Measurements from ENCODE around the gene SMIM3.
"Not testable (repeated sequence)": the region's sequence is repeated elsewhere in the genome, so short reads cannot be mapped to it uniquely, and the experiment has no call there.

The SMIM3 gene

GRCh38 chr5:150791536-150791935 lies 13.0 kb downstream of the SMIM3 start:
- DNase-seq (ENCODE audit: insufficient read length, low spot score) (no peak), FAIRE-seq (no peak)

- not testable (repeated sequence) for FAIRE-seq; DNase-seq (ENCODE audit: insufficient read length, low spot score)
Observed at GRCh38 chr5:150793423-150793888, 14.9 kb downstream of the SMIM3 start.

GRCh38 chr5:150794927-150795326 lies 16.4 kb downstream of the SMIM3 start:
- no peak for DNase-seq (ENCODE audit: insufficient read length, low spot score)
- FAIRE-seq, result no peak

DNA sequence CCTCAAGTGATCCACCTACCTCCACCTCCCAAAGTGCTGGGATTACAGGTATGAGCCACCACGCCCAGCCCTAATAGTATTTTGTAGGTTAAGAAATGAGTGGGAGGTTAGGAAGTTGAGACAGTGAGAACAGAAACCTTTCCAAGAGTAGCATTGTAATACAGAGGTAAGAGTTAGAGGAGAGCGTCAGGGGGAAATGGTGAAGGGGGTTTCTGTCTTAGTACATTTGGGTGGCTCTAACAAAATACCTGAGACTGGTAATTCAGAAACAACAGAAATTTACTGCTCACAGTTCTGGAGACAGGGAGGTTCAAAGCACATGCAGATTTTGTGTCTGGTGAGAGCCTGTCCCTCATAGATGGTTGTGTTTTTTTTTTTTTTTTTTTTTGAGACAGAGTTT lies 18.8 kb downstream of the SMIM3 start:
- DNase-seq (ENCODE audit: insufficient read length, low spot score), result no peak
- FAIRE-seq, result no peak

DNA sequence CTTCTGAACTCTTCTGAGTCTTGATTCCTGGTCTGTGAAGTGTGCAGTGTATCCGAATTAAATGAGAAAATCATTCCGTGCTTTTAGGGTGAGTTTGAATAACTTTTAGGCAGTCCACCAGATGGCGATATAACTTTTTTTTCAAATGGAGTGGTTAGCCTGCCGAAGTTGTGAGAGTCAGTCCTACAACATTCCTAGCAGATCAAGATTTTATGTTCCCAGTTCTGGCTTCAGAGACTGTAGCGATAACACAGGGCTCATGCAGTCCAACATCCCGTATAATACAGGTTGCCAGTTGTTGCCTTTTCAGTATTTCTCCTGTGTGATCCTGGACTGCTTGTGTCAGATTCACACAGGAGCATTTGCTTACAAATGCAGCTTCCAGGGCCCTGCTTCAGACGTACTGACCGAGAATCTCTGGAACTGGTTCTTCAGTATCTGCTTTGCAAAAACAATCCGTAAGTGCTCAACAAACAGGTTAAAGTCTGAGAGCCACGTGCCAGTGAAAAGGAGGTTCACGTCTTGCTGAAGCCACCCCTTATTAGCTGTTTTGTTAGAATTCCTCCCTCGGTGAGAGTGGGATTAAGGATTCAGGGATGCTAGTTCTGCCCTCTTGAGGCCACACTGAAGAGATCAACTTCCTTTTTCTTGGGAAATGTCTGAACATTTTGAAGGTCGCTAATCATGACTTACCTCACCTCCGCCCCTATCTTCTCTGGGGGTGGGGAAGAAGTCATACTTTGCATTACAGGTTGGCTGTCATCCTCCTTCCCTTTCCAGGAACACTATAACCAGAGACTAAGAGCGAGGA lies 22.8 kb downstream of the SMIM3 start:
- FAIRE-seq (peak; percentile 81), DNase-seq (ENCODE audit: insufficient read length, low spot score) (no peak)

- no peak for DNase-seq (ENCODE audit: insufficient read length, low spot score)
- no peak for FAIRE-seq
Observed at GRCh38 chr5:150804388-150804787, 25.8 kb downstream of the SMIM3 start.

DNA sequence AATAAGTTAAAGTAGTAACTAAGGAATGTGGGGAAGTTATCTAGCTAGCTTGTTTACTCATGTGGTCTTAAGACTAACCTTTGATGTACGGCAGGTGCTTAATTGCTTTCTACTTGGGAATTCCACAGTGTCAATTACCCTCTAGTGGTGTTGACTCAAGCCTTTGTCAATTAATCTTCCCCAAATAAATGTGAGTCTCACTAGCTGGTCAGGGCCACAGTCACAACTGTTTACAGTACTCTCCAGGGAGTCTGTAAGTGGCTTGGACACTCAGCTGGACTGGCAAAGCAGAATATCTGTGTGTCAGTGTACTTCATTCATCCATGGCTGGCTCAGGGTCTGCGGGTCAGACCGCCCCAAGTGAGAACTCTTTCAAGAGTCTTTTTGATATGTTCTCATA lies 30.8 kb downstream of the SMIM3 start:
- no peak for DNase-seq (ENCODE audit: insufficient read length, low spot score)
- FAIRE-seq, result no peak

DNA sequence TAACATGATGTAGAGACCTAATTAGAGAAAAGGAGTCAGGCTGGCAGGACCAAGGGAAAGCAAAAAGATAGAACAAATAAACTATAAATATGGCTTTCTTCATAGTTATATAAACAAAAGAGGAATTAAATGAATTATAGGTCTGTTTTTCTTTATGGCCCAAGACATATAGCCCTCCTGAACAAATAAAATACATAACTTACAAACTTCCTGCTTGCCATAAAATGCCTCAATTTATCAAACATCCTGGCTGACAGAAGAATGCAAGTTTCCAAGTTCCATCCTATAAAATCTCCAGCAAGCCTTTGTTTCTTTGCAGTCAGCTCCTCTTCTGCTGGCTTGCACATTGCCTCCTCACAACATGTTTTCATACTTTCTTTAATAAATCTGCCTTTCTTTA lies 36.5 kb downstream of the SMIM3 start:
- FAIRE-seq, result no peak

DNA sequence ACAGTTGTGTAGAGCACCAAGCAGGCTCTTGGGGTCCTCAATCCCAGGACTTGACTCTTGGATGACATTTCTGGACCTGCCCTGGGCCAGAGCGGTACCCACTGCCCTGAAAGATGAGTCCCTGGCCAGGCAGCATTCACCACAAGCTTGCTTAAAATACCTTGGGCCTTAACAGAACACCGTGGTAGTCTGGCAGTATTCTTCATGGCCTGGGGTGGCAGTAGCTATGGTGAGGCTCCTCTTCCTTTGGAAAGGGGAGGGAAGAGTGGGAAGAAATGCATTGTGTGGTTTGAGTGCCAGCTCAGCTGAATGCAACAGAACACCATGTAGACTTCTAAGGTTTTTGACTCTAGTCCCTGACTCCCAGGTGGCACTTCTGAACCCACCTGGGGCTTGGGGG lies 38.4 kb downstream of the SMIM3 start:
- FAIRE-seq (no peak), DNase-seq (ENCODE audit: insufficient read length, low spot score) (no peak)

More for the DNA sequence above, 36.5 kb downstream of the SMIM3 start:
- DNase-seq (ENCODE audit: insufficient read length, low spot score), result no peak

DNA sequence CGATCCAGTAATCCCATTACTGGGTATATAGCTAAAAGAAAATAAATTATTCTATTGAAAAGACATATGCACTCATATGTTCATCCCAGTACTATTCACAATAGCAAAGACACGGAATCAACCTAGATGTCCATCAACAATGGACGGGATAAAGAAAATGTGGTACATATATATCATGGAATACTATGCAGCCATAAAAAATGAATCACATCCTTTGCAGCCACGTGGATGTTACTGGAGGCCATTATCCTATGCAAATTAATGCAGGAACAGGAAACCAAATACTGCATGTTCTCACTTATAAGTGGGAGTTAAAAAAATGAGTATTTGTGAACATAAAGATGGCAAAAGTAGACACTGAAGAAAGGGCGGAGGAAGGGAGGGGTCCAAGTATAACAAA lies 51.2 kb downstream of the SMIM3 start:
- no peak for DNase-seq (ENCODE audit: insufficient read length, low spot score)
- FAIRE-seq, result no peak

- FAIRE-seq; DNase-seq (ENCODE audit: insufficient read length, low spot score): not testable (repeated sequence)
Observed at GRCh38 chr5:150831821-150832220, 53.3 kb downstream of the SMIM3 start.

DNA sequence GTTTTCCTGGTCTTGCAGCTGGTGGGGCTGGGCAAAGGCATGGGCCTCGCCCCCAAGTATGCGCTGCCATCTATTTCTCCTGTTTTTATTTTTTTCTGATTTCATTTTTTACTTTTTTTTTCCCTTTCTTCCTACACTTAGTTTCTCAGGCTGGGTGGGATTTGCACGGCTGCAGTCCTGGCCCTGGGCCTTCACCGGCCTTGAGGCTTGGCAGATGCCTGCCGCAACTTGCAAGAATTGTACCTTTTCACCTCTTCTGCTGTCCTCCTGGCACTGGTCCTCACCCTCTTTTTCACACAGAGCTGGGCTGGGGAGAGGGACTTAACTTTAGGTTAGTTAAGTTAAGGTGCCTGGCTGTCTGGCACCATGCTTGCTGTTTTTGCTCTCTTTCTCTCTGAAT lies 57.5 kb downstream of the SMIM3 start:
- no peak for DNase-seq (ENCODE audit: insufficient read length, low spot score)
- FAIRE-seq, result no peak

GRCh38 chr5:150836703-150837102 lies 58.1 kb downstream of the SMIM3 start:
- no peak for FAIRE-seq
- no peak for DNase-seq (ENCODE audit: insufficient read length, low spot score)

- not testable (repeated sequence) for DNase-seq (ENCODE audit: insufficient read length, low spot score); FAIRE-seq
Observed at GRCh38 chr5:150845185-150845859, 66.8 kb downstream of the SMIM3 start.

GRCh38 chr5:150846308-150846653 lies 67.7 kb downstream of the SMIM3 start, which contains the start of gene IRGM:
IRGM (plus strand) TSS chr5:150846521; CDS start chr5:150848124, 1,603 bp downstream.
- not testable (repeated sequence) for FAIRE-seq; DNase-seq (ENCODE audit: insufficient read length, low spot score)
